Measurements from ENCODE around the gene ADCY3.
"Not testable (repeated sequence)": the region's sequence is repeated elsewhere in the genome, so short reads cannot be mapped to it uniquely, and the experiment has no call there.

Gene ADCY3

DNA sequence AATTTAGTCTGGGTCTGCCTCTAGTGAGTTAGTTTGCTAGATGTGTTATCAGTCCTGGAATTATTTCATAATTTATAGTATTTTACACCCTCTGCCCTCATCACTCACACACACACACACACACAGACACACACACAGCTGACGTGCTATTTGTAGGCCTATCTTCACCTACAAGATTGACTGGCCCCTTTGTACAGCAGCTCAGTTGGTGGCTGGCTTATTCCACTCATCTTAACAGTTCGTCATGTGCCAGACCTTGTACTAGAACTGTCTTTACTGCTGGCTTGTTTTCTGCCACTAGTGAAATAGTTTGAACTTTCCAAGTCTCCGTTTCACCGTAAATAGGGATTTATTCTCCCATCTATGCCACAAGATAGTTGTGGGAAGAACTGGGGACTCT, 105.5 kb downstream of the ADCY3 start:
- DNase-seq (ENCODE audit: low read depth in 3 of 3), result no peak

DNA sequence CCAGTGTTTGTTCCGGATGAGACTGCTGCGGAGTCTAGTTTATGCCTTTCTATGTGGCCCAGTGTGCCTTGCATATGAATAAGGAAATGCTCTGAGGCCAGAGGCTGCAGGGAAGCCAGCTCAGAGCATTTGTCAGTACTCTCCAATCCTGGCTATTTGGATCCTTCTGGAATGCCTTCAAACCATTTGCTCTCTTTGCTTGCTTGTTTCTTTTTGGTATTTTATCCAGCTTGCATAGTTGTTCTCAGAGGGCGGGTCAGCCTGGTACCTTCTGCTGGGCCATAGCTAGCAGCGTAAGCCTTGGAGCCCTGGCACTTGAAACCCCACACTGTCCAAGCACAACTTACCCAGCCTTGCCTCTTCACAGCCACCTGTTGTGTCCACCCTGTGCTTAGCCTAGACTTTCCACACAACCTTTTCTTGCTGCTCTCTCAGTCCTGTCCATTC, 106.3 kb downstream of the ADCY3 start:
- no peak for DNase-seq (ENCODE audit: low read depth in 3 of 3)

DNA sequence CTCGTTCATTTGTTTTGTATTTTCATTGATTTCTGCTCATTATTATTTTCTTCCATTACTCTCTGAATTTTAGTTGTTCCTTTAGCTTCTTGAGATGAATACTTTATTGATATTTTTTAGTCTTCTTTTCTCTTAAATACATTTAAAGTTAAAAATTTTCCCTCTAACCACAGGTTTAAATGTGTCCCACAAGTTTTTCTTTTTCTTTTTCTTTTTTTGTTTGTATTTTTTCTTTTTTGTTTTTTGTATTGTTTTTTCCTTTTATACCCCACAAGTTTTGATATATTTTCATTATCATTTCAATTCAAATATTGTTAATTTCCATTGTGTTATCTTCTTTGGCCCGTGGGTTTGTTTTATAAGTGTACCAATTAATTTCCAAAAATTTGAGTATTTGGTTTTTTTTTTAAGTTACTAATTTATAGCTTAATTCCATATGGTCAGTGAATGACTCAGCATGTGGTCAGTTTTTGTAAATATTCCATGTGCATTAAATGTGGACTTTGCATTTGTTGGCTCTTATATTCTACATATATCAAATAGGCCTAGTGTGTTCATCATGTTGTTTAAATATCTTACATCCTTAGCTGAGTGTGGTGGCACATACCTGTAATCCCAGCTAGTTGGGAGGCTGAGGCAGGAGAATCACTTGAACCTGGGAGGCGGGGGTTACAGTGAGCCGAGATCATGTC, 110.6 kb downstream of the ADCY3 start:
- no peak for DNase-seq (ENCODE audit: low read depth in 3 of 3)

DNA sequence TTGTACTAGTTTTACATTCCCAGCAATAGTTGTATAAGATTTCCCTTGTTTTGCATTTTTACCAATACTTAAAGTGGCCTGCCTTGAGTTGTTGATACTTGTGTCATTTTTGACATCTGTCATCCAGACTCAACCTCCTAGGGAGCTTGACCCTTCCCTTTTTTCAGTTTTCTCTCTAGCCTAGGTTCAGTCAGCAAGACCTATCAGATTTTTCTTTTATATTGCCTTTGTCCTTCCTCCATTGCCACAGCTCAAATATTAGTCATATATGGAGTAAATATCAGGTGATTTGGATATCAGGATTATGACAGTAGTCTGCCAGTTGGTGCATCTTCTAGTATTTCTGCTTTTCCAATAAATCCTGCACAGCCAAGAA, 113.4 kb downstream of the ADCY3 start:
- DNase-seq (ENCODE audit: low read depth in 3 of 3), result no peak

DNA sequence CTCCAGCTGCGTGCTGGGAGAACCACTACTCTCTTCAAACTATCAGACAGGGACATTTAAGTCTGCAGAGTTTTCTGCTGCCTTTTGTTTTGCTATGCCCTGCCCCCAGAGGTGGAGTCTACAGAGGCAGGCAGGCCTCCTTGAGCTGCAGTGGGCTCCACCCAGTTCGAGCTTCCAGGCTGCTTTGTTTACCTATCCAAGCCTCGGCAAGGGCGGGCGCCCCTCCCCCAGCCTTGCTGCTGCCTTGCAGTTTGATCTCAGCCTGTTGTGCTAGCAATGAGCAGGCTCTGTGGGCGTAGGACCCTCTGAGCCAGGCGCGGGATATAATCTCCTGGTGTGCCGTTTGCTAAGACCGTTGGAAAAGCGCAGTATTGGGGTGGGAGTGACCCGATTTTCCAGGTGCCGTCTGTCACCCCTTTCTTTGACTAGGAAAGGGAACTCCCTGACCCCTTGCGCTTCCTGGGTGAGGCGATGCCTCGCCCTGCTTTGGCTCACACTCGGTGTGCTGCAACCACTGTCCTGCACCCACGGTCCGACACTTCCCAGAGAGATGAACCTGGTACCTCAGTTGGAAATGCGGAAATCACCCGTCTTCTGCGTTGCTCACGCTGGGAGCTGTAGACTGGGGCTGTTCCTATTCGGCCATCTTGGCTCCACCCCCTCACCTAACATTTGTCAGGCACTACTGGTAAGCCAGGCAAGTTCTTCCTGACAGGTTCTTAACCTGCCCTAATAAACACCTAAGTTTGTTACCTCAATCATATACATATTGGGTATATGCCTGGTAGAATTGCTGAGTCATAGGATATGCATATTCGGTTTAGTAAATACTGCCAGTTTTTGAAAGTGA, 114.0 kb downstream of the ADCY3 start:
- not testable (repeated sequence) for DNase-seq (ENCODE audit: low read depth in 3 of 3)

DNA sequence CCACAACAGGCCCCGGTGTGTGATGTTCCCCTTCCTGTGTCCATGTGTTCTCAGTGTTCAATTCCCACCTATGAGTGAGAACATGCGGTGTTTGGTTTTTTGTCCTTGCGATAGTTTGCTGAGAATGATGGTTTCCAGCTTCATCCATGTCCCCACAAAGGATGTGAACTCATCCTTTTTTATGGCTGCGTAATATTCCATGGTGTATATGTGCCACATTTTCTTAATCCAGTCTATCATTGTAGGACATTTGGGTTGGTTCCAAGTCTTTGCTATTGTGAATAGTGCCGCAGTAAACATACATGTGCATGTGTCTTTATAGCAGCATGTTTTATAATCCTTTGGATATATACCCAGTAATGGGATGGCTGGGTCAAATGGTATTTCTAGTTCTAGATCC, 119.5 kb downstream of the ADCY3 start:
- not testable (repeated sequence) for DNase-seq (ENCODE audit: low read depth in 3 of 3)

DNA sequence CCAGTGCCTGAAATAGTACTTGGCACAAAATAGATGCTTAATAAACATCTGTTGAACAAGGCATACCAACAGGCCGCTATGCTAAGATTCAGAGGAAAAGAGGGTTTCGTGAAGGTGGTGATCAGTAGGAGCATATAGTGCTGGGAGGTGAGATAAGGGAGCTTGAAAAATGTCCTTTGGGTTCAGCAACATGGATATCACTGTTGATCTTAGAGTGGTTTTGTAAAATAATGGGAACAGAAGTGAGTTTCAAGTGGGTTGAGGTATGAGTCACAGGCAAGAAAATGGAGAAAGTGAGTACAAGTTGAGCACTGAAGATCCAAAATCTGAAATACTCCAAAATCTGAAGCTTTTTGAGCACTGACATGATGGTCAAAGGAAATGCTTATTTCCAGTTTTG, 122.4 kb downstream of the ADCY3 start:
- no peak for DNase-seq (ENCODE audit: low read depth in 3 of 3)

DNA sequence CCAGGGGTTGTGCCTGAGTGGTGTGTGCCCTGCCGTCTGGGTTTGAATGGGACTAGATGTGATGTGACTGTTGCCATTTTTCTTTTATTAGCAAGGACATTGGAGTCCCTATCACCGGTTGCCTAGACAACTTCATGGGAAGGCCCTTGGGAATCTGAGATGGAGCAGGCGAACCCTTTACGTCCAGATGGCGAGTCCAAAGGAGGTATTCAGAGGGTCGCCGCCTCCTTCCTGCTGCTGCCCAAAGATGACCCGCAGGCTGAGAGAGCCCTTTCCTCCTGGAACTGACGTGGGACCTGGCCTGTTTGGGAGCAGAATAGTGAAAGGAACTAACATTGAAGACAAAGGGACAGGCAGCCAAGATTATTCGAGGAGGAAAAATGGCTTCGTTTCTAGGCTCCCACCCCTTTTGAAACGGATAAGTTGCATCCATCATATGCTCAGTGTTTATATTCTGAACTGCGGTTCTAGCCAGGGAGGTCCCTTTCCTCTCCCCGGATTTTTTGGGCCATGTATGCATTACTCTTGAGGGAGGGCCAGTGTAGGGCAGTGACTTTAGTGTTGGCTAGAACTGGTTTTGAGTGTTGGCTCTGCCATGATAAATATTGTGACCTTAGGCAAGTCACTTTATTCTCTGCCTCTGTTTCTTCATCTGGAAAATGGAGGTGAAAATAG, 126.1 kb downstream of the ADCY3 start:
- no peak for DNase-seq (ENCODE audit: low read depth in 3 of 3)

DNA sequence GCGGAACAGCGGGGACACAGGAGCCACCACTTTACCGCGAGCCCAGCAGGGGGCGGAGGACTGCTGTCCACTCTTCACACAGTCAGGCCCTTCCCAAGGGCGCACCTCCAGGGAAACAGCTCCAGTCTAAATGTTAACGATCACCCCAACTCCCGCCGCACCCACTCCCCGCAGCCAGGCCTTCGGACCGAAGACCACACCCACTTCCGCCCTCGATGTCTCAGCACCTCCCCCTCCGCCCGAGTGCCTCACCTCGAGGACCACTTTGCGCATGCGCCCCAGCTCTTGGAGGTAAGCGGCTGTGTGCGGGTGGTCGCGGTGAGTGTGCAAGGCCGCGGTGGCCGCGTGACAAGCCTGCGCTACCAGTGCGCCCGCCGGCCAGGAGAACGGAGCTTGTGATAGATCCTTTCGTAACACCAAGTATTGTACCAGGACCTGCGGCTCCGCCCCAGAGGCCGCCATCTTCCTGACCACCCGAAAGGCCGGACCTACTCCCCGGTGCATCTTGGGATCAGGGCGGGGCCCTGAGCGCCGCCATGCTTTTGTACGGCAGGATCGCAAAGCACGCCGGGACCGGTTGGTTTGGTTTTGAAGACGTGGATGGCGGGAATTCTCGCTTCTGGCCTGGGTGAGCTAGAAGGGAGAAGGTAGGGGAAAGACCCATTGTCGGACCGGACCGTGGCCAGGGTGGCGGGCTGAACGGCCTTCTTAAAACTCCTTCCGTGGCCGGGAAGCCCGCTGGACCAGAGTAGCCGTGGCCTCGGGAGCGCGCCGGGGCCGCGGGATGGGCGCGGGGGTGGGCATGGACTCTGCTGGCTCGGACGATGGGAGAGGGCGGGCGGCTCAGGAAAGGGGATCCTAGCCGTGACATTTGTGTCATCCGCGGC, 126.9 kb downstream of the ADCY3 start, which contains the start of the genes CENPO and PTRHD1:
CENPO (plus strand) TSS at position 552 of the 887 bp plus-strand sequence. CDS start 495 bp downstream, outside the sequence.
PTRHD1 (minus strand) TSS at position 518 of the 887 bp plus-strand sequence; CDS start at position 504, 14 bp downstream.
- peak; percentile 88 to 93 (median 89) for DNase-seq (ENCODE audit: low read depth in 3 of 3)

DNA sequence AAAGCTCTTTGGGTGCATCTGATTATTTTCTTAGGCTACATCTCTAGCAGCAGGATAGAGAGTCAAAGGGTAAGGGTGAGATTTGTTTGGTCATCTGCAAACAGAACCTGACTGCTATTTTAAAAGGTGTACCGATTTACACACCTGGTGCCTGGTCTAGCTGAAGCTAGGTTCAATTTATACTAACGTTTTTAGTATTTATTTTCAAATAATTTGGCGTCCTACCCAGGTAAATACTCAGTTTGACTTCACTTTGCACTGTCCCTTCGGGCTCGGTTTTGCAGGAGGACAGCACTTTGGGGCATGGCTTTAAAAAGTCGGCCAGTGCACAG, 127.5 kb downstream of the ADCY3 start:
- DNase-seq (ENCODE audit: low read depth in 3 of 3), result no peak

DNA sequence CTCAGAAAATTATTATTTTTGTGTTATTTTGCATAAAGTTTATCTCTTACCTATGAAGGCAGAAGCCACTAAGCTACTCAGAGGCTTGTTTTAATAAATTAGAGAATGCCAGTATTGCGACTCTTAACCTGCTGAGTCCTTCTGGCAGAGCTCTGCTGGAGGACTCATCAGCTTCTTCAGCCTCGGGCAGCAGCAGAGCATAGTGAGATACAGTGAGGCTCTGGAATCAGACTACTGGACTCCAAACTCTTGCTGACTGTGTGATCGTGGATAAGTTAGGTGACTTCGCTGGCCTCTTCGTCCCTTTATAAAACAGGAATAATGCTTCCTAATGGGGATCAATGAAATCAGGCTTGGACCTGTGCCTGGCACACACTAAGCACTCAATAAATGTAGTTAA, 128.6 kb downstream of the ADCY3 start:
- no peak for DNase-seq (ENCODE audit: low read depth in 3 of 3)

DNA sequence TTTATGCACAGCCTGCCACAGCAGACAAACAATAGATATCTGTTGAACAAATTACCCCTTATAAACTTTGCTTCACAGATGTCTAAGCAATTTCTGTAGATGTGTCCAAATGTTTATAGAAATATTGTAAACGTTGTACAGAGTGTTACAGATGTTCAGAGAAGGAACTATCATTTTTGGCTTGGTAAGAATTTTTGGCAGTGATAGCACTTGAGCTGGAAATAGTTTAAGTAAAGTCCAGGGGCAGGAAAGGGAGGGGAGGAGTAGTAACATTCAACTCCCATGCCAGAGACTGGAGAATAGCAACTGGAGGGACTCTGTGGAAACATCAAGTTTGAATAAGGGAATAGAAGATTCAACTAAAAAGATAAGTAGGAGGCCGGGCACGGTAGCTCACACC, 131.2 kb downstream of the ADCY3 start:
- no peak for DNase-seq (ENCODE audit: low read depth in 3 of 3)

DNA sequence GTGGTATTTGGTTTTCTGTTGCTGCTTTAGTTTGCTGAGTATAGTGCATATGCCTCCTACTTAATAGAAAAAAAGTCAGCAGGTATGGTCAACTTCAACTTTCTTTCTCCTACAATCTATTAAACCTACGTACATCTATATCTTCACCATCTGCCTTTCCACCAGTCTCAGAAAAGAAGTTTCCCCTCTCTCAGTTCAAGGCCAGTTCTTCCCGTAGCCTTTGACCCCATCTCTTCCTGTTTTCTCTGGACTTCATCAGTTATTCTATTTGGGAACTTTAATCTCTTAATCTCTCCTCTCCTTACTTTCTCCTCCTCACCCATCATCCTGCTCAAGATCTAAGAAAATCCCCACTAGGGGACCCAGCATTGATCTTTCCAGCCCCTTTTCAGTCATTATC, 132.5 kb downstream of the ADCY3 start:
- DNase-seq (ENCODE audit: low read depth in 3 of 3), result no peak

DNA sequence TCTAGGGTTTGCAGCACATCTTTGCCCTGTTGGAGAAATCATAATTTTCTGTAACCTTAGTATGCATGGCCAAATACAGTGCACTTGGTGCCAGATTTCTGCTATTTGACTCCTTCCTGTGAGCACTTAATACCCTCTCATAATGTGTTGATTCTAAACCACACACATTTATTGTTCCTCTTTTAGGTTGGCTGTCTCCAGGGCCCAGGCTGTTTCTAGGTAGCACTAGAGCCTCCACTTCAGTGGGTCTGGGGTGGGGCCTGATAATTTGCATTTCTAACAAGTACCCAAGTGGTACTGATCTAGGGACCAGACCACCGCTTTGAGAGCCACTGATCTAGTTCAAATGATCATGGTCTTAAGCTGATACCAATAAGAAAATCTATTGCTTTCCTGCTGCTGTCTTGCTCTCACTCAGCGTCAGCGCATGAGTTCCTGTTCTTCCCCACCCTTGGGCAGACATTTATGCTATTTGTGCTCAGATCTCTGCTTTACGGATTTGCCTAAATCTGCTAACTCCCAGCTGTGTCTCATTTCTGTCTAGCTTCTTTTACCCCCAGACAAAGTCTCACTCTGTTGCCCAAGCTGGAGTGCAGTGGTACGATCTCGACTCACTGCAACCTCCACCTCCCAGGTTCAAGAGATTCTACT, 134.2 kb downstream of the ADCY3 start:
- no peak for DNase-seq (ENCODE audit: low read depth in 3 of 3)

DNA sequence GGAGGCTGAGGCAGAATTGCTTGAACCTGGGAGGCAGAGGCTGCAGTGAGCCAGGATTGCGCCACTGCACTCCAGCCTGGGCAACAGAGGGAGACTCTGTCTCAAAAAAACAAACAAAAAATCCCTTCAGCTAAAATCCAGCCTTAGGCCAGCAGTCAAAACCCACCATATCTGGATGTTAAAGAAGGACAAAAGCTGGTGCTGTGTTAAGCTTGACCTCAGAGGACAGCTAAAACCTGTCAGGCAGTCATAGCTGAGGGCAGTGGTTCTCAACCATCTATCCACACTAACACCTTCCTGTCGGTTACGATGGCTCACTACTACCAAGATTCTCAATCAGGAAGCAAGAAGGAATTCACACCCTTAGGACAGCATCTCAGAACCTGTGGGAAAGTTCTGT, 136.4 kb downstream of the ADCY3 start:
- DNase-seq (ENCODE audit: low read depth in 3 of 3), result no peak

DNA sequence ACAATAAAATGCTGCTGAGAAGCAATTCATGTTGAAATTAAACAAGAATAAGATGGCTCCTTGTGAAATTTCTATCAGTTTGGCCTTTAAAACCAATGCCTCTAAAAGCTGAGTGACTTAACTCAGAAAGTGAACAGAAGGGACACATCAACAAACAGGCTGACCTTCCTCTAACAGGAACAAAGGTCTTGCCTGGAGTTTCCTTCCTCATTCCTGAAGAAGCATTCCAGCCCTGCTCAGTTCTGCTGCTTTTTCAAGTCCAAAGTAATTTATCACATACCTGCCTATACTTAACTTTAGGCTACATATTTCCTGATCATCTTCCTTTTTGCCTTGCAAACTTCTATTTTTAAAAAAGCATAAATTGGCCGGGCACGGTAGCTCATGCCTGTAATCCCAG, 140.9 kb downstream of the ADCY3 start:
- DNase-seq (ENCODE audit: low read depth in 3 of 3), result no peak

DNA sequence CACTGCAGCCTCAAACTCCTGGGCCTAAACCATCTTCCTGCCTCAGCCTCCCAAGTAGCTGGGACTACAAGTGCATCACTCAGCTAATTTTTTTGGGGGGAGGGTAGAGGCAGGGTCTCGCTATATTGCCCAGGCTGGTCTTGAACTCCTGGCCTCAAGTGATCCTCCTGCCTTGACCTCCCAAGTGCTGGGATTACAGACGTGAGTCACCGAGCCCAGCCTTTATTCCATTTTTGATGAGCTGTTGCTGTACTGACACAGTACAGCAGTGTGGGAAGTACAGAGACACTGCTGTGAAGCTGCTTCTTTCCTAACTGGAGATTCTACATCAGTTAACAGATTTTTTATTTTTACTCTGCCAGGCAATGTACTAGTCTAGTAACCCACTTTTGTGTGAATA, 145.7 kb downstream of the ADCY3 start:
- no peak for DNase-seq (ENCODE audit: low read depth in 3 of 3)

DNA sequence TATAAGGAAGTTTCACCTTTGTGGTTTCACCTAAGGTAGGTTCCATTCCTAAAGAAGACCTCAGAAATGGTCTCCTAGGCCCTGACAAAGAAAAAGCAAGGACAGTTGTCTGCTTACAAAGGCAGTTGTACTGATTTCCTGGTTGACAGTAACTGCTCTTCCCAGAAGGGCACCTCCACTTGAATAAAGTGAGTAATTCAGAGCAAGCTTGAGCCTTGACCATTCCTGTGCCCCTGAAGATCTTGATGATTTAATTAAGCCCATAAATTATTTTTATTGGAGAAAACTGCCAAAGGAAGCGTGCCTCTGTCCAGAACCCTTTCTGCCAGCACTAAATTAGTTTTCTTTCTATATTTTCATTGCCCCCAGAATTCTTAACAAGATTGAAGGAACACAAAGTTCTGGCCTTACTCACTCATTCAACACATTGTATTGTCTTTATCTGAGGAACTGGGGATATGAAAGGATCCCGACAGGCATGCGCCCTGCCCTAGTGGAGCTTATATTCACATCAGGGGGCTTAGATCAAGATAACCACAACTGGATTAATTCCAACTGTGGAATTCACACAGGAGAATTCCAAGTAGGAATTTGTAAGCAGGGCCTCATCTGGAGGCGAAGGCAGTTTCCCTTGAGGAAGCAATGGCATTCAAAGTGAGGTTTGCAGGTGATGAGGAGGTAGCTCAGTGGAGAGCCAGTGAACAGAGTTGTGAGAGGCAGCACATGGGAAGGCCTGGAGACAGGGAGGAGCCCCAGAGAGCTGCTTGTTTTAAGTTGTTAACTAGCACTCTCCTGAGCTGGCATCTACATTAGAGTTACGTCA, 148.1 kb downstream of the ADCY3 start:
- DNase-seq (ENCODE audit: low read depth in 3 of 3), result no peak

DNA sequence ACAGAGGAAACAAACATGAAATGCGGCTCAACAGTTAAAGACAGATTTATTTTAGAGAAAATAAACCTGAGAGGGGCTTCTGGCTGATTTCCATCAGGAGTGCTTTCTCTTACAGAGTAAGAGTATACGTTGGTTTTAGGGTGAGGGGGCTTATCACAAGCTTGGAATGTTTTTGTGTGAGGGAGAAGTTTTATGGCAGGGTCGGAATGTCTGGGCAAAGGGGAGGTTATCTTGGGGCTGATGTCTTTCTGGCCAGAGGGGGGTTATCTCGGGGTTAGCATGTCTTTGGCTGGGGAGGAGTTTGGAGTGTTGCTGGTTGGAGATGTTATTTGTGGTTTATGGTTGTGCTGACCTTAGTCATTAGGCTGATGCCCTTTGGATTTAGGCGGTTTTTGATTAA, 149.0 kb downstream of the ADCY3 start:
- DNase-seq (ENCODE audit: low read depth in 3 of 3), result no peak

Data from stimulated activated CD4-positive, alpha-beta T cell treated with anti-CD3 and anti-CD28 coated beads, TNF-alpha, amount 100 ng/mL, for 24 hours (primary cell).